Osteocyte (in vitro differentiated cells): ENCODE results near the gene PEF1. TPM values are rescaled to one million over a fixed set of nuclear protein-coding genes. Genes with fewer than 3 reads are reported as not detected.

ENCODE experiments used
- DNase-seq: peaks from one replicate; pipeline ENCODE4 v3.0.0; 2021; ENCODE audit warnings: mixed read lengths; ENCODE audit not compliant: unreplicated experiment; ENCODE audit errors: extremely low spot score
- H3K27ac Mint-ChIP-seq: one replicate; pipeline ENCODE4 v1.8.0; 2021; ENCODE audit warnings: mild to moderate bottlenecking, mixed read lengths; ENCODE audit not compliant: unreplicated experiment
- H3K27me3 Mint-ChIP-seq: one replicate; pipeline ENCODE4 v1.8.0; 2021; ENCODE audit warnings: mixed read lengths; ENCODE audit not compliant: unreplicated experiment
- H3K36me3 Mint-ChIP-seq: one replicate; pipeline ENCODE4 v1.8.0; 2021; ENCODE audit warnings: mixed read lengths; ENCODE audit not compliant: unreplicated experiment
- H3K4me1 Mint-ChIP-seq: one replicate; pipeline ENCODE4 v1.8.0; 2021; ENCODE audit warnings: mixed read lengths; ENCODE audit not compliant: unreplicated experiment
- H3K4me3 Mint-ChIP-seq: one replicate; pipeline ENCODE4 v1.8.0; 2021; ENCODE audit warnings: mild to moderate bottlenecking, moderate library complexity, mixed read lengths; ENCODE audit not compliant: unreplicated experiment
- H3K9me3 Mint-ChIP-seq: one replicate; pipeline ENCODE4 v1.8.0; 2021; ENCODE audit warnings: mixed read lengths; ENCODE audit not compliant: unreplicated experiment
- total RNA-seq: library from RNA; stranded (reverse); gene quantifications from 2 replicates; pipeline ENCODE4 v1.2.1, GENCODE V29; 2021
- TF ChIP-seq, protein P1 (sequence below): fragments of 200-600 bp; sonication (generic); IDR thresholded peaks from 2 replicates; pipeline ENCODE4 v1.5.0; 2021; ENCODE audit warnings: antibody characterized with exemption, mild to moderate bottlenecking, moderate library complexity

Gene PEF1
- total RNA-seq, 1 donor from 2014 or later, result 57.0 TPM

DNA sequence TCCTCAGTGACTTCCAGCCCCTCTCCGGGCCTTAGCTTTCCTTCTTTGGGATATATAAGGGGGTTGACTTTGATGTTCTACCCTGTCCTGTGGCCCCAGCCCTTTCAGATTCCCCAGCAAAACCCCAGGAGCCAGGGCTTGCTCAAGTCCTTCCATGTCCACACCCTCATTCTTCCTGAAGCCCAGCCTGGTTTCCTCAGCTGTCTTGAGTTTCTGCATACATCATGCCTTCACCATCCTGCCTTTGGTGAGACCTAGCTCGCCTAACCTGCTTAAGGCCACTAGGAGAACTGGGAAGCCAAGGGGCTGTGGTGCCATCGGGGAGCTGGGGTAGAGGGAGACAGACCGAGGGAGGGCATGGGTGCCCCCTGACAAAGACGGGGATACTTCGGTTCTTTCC is 17.2 kb upstream of the PEF1 start:
- Mint-ChIP-seq H3K4me3 (no peak overlapping the region), H3K9me3 (no peaks in the 10 kb centered on the region), H3K27ac (no peak overlapping the region), H3K36me3 (peaks cover 1% of the 10 kb centered on the region), H3K4me1 (peaks cover 12% of the 10 kb centered on the region), H3K27me3 (no peaks in the 10 kb centered on the region)
- DNase-seq, result no peak
- TF ChIP-seq, protein P1, sequence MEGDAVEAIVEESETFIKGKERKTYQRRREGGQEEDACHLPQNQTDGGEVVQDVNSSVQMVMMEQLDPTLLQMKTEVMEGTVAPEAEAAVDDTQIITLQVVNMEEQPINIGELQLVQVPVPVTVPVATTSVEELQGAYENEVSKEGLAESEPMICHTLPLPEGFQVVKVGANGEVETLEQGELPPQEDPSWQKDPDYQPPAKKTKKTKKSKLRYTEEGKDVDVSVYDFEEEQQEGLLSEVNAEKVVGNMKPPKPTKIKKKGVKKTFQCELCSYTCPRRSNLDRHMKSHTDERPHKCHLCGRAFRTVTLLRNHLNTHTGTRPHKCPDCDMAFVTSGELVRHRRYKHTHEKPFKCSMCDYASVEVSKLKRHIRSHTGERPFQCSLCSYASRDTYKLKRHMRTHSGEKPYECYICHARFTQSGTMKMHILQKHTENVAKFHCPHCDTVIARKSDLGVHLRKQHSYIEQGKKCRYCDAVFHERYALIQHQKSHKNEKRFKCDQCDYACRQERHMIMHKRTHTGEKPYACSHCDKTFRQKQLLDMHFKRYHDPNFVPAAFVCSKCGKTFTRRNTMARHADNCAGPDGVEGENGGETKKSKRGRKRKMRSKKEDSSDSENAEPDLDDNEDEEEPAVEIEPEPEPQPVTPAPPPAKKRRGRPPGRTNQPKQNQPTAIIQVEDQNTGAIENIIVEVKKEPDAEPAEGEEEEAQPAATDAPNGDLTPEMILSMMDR, result no peak

DNA sequence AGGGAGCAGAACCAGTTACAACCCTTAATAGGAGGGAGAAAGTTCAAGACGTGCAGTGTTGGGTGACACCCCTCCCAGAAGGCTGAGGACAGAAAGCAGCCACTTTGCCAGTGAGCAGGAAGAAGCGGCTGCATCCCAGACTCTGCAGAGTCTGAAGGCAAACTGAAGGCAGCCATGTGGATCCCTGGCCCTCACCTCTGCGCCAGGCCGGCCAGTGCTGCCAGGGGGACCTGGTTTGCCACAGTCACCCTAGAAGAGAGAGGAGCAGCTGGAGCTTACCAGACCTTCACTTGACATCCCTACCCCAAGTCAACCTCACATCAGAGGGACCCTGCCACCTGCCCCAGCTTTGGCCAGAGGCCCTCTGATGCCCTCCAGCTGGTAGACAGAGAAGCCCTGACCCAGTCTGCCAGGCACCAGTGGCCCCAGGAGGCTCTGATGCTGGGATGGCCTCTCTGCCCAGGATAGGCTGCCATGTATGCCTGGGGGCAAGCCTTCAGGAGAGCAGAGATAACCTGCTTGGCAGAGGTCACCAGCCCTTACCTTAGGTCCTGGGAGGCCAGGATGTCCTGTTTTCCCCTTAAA is 16.3 kb upstream of the PEF1 start:
- Mint-ChIP-seq H3K27me3 (no peaks in the 10 kb centered on the region), H3K27ac (no peak overlapping the region), H3K9me3 (no peaks in the 10 kb centered on the region), H3K4me3 (no peak overlapping the region), H3K4me1 (peaks cover 3% of the 10 kb centered on the region), H3K36me3 (peaks cover 3% of the 10 kb centered on the region)
- TF ChIP-seq, protein P1, result no peak
- no peak for DNase-seq

DNA sequence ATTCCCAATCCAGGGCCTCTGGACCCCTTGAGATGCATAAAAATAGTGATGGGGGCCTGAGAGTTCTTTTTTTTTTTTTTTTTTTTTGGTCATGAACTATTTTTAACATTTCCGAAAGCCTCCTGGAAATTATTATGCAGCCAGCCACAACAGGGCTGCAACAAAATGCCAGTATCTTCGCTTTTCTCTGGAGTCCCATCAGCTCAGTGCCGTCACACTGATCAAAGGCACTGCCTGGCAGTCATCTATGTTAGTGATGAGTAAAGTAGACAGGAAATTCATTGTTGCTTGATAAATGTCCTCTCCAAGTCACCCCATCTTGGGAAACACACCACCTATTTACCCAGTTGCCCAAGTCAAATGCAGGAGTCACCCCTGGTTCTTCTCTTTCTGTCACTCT is 15.2 kb upstream of the PEF1 start:
- TF ChIP-seq, protein P1, result no peak
- H3K4me3 Mint-ChIP-seq, result no peak overlapping the region
- DNase-seq, result no peak
- H3K9me3 Mint-ChIP-seq, result no peaks in the 10 kb centered on the region
- no peak overlapping the region for H3K27ac Mint-ChIP-seq
- H3K36me3 Mint-ChIP-seq, result peaks cover 6% of the 10 kb centered on the region
- no peaks in the 10 kb centered on the region for H3K4me1 Mint-ChIP-seq
- H3K27me3 Mint-ChIP-seq, result no peaks in the 10 kb centered on the region

DNA sequence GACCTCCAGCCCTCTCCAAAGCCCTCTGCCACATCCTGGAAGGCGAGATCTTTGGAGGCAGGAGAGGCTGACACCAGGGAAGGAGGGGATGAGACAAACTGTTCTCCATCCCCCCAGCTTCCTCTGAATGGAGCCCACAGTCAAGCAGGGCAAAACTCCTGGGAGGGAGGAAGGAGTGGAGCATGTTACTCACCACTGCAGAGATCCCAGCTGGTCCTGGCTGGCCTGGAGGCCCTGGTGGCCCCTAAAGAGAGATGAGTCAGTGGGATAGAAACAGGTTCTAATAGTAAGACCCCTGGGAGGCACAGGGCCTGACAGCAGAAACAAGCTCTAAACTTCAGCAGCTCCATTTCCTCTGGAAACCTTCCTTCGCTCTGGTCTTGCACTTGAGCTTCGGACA is 14.0 kb upstream of the PEF1 start:
- TF ChIP-seq, protein P1, result no peak
- Mint-ChIP-seq H3K27ac (no peak overlapping the region), H3K36me3 (peaks cover 6% of the 10 kb centered on the region), H3K4me3 (no peak overlapping the region), H3K9me3 (no peaks in the 10 kb centered on the region), H3K27me3 (no peaks in the 10 kb centered on the region), H3K4me1 (no peaks in the 10 kb centered on the region)
- DNase-seq, result no peak

DNA sequence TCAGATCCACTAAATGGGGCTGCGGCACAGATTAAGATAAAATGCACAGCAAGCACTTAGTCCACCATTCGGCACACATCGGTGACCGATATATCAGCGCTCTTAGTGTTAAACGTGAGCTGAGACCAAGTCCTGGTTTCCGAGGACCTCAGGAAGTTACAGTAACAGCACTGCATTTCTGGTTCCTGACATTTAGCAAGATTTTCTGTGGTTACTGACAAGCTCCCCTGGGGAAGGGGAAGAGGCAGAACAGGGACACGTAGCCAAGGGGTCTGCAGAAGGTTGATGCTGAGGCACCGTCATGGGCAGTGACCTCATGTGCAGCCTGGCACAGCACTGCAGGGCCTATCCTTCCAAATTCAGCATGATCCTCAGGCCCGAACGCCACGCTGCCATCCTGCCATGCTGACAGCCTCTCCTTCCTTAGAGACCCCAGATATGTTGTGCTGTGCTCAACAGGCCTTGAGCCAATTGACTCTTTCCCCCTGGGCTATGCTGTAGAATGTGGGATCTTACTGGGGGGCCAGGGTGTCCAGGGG is 13.4 kb upstream of the PEF1 start:
- H3K36me3 Mint-ChIP-seq, result peaks cover 6% of the 10 kb centered on the region
- TF ChIP-seq, protein P1, result no peak
- no peaks in the 10 kb centered on the region for H3K4me1 Mint-ChIP-seq
- no peak overlapping the region for H3K27ac Mint-ChIP-seq
- no peak for DNase-seq
- no peaks in the 10 kb centered on the region for H3K27me3 Mint-ChIP-seq
- no peak overlapping the region for H3K4me3 Mint-ChIP-seq
- H3K9me3 Mint-ChIP-seq, result no peaks in the 10 kb centered on the region
